Thyroid gland (tissue), 4 donors: ENCODE data around the gene SLC43A3. TPM values are rescaled to one million over a fixed set of nuclear protein-coding genes. Genes with fewer than 3 reads are reported as not detected.
"Not testable (repeated sequence)": the region's sequence is repeated elsewhere in the genome, so short reads cannot be mapped to it uniquely, and the experiment has no call there.

Source experiments
- DNase-seq, 2 donors: peaks; one replicate each; pipeline ENCODE4 v3.0.0-alpha.2; 2019
- H3K27ac ChIP-seq, 3 donors: fragments of 200-600 bp; sonication (generic); 1 replicate in 2 of 3; 2 replicates in 1 of 3; pipeline ENCODE4 v1.5.1; 2016 to 2019; ENCODE audit warnings: mild to moderate bottlenecking in 1 of 3, moderate library complexity in 1 of 3
- H3K27me3 ChIP-seq: fragments of 200-600 bp; sonication (generic); one replicate; pipeline ENCODE4 v1.5.1; 2019
- H3K36me3 ChIP-seq, 2 donors: fragments of 200-600 bp; sonication (generic); one replicate each; pipeline ENCODE4 v1.5.1; 2016 to 2019
- H3K4me1 ChIP-seq, 2 donors: fragments of 200-600 bp; sonication (generic); one replicate each; pipeline ENCODE4 v1.5.1; 2017 to 2019
- H3K4me3 ChIP-seq, 3 donors: fragments of 200-600 bp; sonication (generic); replicated peaks in 1 of 3; 1 replicate in 2 of 3; 2 replicates in 1 of 3; pipeline ENCODE4 v1.5.1; 2016; ENCODE audit warnings: mild to moderate bottlenecking in 1 of 3
- H3K9me3 ChIP-seq: fragments of 200-600 bp; sonication (generic); one replicate; pipeline ENCODE4 v1.5.1; 2017
- POLR2A ChIP-seq, 2 donors: fragments of 450-650 bp; IDR thresholded peaks; one replicate each; pipeline ENCODE4 v1.6.1; 2017; ENCODE audit warnings: antibody characterized with exemption in 2 of 2, mild to moderate bottlenecking in 2 of 2, moderate library complexity in 1 of 2
- WGBS, 2 donors: methylation state at CpG; one replicate each; pipeline ENCODE4 v1.1.5; 2017; 5-methylcytosine and 5-hydroxymethylcytosine counted together
- intact Hi-C: fragments of 100-400 bp; cut with DNase I; formaldehyde crosslinking; loops from one replicate; pipeline ENCODE4 v1.15.1; 2023
- total RNA-seq, 4 donors: library from RNA; depleted of rRNA; stranded (reverse); fragments of >200 nt; gene quantifications; one replicate each; pipeline ENCODE4 v1.2.3, GENCODE V29; 2016
- TF ChIP-seq, protein P1 (sequence below), 6 experiments: fragments of 200-600 bp in 3 of 6; fragments of 450-650 bp in 3 of 6; sonication (generic) in 3 of 6; IDR thresholded peaks; one replicate each; pipeline ENCODE4 v1.5.1; 2016 to 2019; ENCODE audit warnings: antibody characterized with exemption in 6 of 6, mild to moderate bottlenecking in 2 of 6, inconsistent platforms in 1 of 6, moderate library complexity in 1 of 6

Gene SLC43A3
- total RNA-seq, 4 donors from 2014 or later = 124 to 321 (median 218) TPM

DNA sequence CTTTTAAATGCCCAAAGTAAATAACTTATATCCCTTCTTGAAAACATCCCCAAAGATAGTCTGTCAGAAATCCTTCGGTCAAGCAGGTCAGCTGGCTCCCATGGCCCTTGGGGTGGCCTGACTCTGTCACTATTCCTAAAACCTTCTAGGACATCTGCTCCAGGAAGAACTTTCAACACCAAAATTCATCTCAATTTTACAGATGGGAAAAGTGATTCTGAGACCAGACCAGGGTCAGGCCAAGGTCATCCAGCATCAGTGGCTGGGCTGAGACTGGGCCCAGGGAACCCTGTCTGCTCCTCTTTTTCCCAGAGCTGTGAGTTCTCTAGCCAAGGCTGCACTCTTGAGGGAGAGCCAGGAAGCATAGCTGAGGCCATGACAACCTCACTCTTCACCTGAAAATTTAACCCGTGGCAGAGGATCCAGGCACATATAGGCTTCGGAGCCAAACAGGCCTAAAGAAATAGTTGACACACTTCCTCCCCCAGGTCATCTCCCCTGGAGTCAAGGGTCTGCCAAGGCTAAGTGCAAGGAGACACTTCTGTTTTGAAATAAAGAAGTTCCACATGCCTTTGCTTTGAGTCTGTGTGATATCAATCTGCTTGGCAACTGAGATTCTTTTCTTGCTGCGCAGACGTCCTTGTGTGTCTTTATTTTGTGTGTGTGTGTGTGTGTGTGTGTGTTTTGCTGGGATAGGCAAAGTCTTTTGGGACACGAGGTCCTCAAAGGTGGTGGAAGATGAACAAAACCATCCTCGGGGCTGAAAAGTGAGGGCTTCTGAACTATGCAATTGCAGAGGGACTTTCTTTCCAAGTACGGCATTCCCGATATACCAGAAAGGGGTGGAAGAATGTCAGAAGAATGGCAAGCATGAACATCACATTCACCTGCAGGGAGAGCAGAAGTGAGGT, 19.7 kb downstream of the SLC43A3 start:
- WGBS, 2 donors = 71 to 82% methylated on average over 9 of the region's 9 CpGs
- Histone ChIP-seq H3K4me1 (peaks cover 4 to 16% of the 10 kb centered on the region in 2 donors), H3K4me3 (no peak overlapping the region), H3K27ac (peak overlapping the region in 2 of 3 donors; percentile 53 to 66), H3K9me3 (no peaks in the 10 kb centered on the region), H3K27me3 (no peaks in the 10 kb centered on the region), H3K36me3 (peaks cover 40 to 46% of the 10 kb centered on the region in 2 donors)
- DNase-seq = no peak
- TF ChIP-seq POLR2A (IDR thresholded peaks at IDR 0.05) = no peak
- TF ChIP-seq, protein P1, sequence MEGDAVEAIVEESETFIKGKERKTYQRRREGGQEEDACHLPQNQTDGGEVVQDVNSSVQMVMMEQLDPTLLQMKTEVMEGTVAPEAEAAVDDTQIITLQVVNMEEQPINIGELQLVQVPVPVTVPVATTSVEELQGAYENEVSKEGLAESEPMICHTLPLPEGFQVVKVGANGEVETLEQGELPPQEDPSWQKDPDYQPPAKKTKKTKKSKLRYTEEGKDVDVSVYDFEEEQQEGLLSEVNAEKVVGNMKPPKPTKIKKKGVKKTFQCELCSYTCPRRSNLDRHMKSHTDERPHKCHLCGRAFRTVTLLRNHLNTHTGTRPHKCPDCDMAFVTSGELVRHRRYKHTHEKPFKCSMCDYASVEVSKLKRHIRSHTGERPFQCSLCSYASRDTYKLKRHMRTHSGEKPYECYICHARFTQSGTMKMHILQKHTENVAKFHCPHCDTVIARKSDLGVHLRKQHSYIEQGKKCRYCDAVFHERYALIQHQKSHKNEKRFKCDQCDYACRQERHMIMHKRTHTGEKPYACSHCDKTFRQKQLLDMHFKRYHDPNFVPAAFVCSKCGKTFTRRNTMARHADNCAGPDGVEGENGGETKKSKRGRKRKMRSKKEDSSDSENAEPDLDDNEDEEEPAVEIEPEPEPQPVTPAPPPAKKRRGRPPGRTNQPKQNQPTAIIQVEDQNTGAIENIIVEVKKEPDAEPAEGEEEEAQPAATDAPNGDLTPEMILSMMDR (IDR thresholded peaks at IDR 0.05) = no peak
- intact Hi-C loops = no loop called here

DNA sequence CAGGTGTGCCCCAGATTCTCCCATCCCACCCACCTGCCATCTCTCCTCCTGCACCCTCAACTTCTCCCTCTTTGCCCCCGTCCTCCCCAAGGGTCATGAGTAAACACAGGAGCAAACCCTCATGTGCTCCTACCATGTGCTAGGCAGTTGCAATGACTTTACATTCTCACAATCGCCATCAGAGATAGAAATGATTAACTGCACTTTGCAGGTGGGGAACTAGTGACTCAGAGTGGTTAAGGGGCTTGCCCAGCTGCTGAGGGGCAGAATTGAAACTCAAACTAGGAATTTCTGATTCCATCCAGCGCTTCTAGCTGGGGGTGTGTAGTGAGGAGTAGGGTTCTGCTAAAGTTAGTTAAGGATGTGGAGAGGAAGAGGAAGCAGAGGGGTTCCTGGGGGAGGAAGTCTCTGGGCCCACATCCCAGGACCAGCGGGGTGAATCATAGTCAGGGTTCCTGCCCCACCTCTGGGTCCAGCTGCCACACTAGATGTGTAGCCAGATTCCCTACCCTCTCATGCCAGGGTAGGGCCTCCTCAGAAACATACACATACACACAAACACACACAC, 20.5 kb downstream of the SLC43A3 start:
- TF ChIP-seq, protein P1 (IDR thresholded peaks at IDR 0.05) = no peak
- no peak for TF ChIP-seq POLR2A (IDR thresholded peaks at IDR 0.05)
- no peaks in the 10 kb centered on the region for H3K27me3 ChIP-seq
- H3K4me3 ChIP-seq = no peak overlapping the region
- peak overlapping the region in 1 of 3 donors; percentile 66 for H3K27ac ChIP-seq
- H3K4me1 ChIP-seq = peaks cover 4 to 16% of the 10 kb centered on the region in 2 donors
- WGBS, 2 donors = 73 to 77% methylated on average over 4 of the region's 4 CpGs
- intact Hi-C loops = no loop called here
- peaks cover 40 to 46% of the 10 kb centered on the region in 2 donors for H3K36me3 ChIP-seq
- no peak for DNase-seq
- no peaks in the 10 kb centered on the region for H3K9me3 ChIP-seq

- no peak overlapping the region for H3K4me3 ChIP-seq
- H3K27me3 ChIP-seq = no peaks in the 10 kb centered on the region
- WGBS, 2 donors = 80 to 85% methylated on average over 4 of the region's 4 CpGs
- peak; percentile 24 to 44 for DNase-seq
- peaks cover 33 to 38% of the 10 kb centered on the region in 2 donors for H3K36me3 ChIP-seq
- H3K27ac ChIP-seq = no peak overlapping the region
- intact Hi-C loops = no loop called here
- H3K4me1 ChIP-seq = peaks cover 4 to 16% of the 10 kb centered on the region in 2 donors
- no peaks in the 10 kb centered on the region for H3K9me3 ChIP-seq
- TF ChIP-seq, protein P1 (IDR thresholded peaks at IDR 0.05) = no peak
- no peak for TF ChIP-seq POLR2A (IDR thresholded peaks at IDR 0.05)
Observed at GRCh38 chr11:57405271-57405860, 21.6 kb downstream of the SLC43A3 start.

DNA sequence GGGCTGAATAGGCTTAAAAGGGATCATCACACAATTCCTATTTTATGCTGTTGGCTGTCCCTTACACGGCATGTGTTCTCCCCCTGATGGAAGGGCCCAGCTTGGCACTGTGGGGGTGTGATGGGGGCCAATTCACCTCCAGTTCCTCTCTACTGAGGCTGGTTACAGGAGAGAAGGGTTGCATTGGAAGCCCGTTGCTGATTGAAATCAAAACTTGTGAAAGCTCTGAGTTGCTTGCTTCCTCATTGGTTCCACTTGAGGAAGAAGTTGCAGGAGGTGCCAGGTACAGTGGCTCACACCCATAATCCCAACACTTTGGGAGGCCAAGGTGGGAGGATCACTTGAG, 23.1 kb downstream of the SLC43A3 start:
- Histone ChIP-seq H3K9me3 (no peaks in the 10 kb centered on the region), H3K27me3 (no peaks in the 10 kb centered on the region), H3K36me3 (peaks cover 17 to 24% of the 10 kb centered on the region in 2 donors), H3K4me3 (no peak overlapping the region), H3K27ac (no peak overlapping the region), H3K4me1 (peaks cover 4 to 16% of the 10 kb centered on the region in 2 donors)
- whole genome bisulfite sequencing, 2 donors = 83 to 100% methylated on average over 2 of the region's 2 CpGs
- intact Hi-C loops = no loop called here
- DNase-seq = no peak
- TF ChIP-seq, protein P1 (IDR thresholded peaks at IDR 0.05) = no peak
- TF ChIP-seq POLR2A (IDR thresholded peaks at IDR 0.05) = no peak

GRCh38 chr11:57403003-57403801, 23.7 kb downstream of the SLC43A3 start:
- H3K4me3 ChIP-seq, H3K27ac ChIP-seq, DNase-seq, H3K9me3 ChIP-seq, H3K27me3 ChIP-seq, intact Hi-C loops: not testable (repeated sequence)
- Histone ChIP-seq H3K4me1 (peaks cover 4 to 16% of the 10 kb centered on the region in 2 donors), H3K36me3 (peaks cover 11 to 18% of the 10 kb centered on the region in 2 donors)
- 84 to 88% methylated on average over 6 of the region's 6 CpGs for WGBS, 2 donors
